NK-92 treated with Interleukin-12 subunit alpha and Interleukin-12 subunit beta, amount 100 ng/mL, for 24 hours (cell line): Measurements from ENCODE around the gene IRX6.

ENCODE experiments used
- DNase-seq: peaks from one replicate; lab custom pipeline; 2025; lab: John Stamatoyannopoulos, UW

Gene IRX6

DNA sequence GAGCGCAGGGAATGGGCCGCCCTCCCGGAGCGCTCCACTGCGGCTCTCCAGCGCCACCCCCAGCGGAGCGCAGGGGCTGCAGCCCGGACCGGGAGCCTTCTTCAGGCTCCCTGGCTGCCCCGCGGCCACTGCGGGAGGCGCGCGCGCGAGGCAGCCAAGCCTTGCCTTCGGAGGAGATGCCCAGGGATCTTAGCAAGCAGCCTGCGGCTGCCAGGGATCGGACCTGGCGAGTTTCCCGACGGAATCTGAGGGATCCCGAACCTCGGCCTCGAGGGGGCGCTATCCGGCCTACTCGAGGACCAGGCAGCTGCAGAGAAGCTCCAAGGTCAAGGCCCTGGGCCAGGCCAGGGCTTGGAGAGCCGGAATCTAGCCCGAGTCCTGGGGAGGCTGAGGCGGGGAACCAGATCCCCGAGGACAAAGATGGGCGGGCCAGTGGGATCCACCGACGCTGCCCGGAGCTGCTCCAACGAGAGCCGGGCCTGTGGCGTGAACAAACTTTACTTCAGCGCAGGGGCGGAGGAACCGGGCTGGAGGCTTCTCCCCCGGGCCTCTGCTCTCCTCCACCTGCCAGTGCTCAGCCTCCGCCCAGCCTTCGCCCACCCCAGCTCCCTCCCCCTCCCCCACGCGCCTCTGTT lies at the start of gene IRX6:
Gene IRX6, plus strand, starts transcription at position 567 of the 635 bp plus-strand sequence. CDS start 889 bp downstream, outside the sequence.
- no peak for DNase-seq

DNA sequence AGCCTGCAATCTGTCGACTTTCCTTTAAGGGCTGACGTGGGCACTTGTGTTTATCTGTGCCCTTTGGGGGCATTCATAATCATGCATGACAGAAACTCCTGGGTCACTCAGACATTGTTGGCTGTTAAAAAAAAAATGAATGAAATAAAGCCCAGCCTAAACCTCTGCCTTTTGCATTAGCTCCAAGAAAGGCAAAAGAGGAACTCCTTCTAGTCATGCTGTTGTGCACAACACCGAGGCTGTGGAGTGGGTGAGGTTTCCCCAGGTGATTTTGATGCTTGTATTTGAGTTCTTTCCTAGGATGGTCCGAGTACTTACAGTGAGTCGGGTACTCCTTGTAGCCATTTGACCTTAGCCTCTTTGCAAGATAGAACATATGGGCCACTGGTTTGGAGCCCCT lies 49.6 kb upstream of the IRX6 start:
- no peak for DNase-seq

DNA sequence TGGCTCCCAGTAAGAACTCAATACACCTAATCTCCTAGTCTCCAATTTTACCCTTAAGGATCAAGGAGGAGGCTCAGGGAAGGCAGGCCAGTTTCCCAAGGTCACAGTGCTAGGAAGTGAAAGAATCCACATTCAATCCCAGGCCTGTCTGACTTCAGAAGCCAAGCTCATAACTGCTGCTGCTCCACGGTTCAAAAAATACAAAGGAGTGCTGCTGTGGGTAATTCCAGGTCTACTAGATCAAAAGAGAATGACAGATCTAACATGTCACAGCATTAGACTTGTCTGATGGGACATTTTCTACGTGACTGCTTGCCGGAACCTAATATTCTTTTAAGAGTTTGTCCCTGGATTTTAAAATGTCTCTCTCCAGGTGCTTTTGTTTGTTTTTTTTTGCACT lies 48.8 kb upstream of the IRX6 start:
- no peak for DNase-seq

DNA sequence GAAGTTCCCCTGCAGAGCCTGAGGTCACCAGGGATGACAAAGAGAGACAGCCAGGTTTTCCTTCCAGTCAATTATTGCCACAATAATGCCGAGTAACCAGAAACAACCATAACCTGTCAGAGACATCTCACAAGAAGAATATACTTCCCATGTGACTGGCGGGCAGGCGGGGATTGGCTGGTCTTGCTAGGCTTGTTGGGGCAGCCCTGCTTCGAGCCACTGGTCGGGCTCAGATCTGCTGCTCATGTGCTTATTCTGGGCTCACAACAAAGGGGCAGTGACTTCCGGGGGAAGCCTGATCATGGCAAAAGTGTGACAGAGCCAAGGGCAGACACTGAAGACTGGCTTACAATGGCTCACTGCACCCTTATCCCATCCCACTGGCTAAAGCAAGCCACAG lies 48.1 kb upstream of the IRX6 start:
- no peak for DNase-seq

DNA sequence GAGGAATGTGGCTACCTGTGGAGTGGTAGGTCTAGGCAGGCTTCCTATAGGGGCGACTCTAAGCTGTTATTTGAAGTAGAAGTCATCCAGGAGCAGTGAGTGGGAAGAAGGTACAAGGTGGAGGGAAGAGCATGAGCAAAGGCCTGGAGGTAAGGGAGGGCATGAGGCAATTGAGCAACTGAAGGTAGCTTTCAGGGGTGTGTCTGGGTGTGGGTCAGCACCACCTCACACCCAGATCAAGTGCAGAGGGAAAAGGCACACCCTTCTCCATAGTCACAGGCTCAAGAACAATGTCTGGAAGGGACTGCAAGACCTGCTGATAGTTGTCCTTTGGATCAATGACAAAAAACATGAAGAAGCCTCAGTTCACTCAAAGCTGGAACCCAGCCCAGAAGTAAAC lies 46.5 kb upstream of the IRX6 start:
- DNase-seq = no peak

DNA sequence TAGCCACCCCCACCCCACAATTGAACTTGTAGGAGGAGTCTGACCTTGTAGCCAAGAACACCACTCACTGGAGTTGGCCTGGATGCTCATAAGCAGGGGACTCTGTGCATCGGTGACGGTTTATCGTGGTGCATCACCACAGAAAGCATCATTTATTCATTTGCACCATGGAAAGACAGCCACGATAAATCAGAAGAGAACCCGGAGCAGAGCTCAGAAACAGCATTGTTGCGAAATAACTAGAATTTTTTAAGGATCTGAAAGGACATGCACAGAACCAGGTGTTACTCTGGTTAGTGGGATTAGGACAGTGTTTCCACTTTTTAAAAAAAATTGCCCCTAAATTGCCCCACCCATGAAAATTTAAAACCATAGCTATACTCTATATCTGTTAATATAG lies 44.4 kb upstream of the IRX6 start:
- no peak for DNase-seq

DNA sequence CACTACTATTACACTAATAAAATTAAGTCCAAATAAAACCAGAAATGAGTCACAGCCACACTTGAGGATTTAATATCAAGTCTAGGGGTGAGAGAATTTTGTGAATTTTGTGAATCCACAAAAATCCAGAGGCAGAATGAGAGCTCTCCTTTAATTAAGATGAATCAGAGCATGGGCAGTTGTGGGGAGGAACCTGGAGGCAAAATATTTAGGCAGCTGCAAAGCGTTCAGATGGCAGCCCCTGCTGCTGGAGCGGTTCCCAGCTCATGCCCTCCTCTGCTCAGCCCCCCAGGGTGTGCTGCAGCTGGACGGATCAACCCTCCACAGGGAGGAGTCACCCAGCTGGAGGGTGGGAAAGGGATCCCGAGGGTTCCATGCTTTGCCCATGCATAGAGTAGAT lies 43.4 kb upstream of the IRX6 start:
- DNase-seq = no peak

DNA sequence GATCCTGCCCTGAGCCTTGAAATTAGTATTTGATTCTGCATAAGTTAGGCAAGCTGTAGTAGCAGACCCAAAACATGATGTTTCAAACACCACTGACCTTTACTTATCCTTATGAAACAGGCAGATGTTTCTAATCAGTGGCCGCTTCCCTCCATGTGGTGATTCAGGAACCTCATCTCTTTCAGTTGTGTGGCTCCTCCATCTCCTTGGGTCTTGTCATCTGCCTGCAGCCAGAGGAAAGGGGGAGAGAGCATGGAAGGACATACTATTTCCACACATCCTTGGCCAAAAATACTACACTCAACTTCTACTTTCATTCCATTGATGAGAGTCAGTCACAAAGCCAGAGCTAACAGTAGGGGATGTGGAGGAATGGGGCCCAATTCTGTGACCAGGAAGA lies 41.6 kb upstream of the IRX6 start:
- DNase-seq = no peak

DNA sequence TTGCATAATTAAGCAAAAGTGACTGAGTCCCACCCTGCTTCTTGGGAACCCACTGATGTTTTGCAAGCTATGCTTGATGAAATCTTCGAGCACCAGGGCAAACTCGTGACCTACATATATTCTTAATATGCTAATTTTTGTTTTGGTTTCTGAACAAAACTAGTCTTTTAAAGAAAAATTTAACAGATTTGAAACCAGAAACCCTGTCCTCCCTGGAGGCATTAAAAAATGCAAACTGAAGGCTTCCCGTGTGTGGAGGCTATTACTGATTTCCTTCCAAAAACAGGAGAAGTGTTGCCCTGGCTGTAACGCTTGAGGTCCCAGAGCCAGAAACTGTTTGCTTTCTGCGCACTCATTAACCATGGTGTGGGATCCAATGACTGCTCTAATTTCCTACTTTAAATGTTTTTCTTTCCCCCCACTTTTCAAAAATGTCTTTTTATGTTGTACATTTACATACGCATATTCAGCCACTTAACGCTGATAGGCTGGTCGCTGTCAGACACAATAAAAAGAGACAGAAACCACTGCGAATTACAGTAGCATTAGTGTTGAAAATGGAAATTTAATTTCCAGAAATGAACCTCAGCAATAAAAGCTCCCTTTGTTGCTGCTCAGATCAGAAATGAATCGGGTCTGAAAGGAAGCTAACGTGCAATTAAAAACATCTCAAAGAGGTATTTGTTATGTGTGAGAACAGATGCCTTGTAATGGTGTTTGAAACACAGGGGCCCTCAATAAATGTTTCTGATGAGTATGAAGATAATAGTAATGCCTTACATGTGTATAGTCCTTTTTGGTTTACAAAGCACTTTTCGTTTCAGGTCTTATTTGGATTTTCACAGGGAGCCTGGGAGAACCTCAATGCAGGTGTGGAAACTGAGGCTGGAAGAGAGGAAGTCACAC lies 39.9 kb upstream of the IRX6 start:
- DNase-seq = no peak

DNA sequence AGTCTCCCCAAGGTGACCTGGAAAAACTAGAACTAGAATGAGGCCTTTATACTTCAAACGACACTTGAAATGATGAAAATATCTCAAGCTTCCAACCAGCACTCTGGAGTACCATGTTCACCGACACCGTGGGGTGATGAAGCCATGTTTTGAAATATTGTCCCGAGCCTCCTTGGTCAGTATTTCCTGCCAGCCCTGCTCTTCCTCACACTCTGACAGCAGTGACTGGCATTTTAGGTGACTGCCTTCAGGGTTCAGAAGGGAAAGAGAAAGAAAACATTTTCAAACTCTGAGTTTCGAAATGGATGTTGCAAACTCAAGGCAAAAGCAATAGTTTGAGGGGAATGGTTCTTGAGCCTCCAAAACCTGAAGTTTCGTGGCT lies 39.3 kb upstream of the IRX6 start:
- no peak for DNase-seq

DNA sequence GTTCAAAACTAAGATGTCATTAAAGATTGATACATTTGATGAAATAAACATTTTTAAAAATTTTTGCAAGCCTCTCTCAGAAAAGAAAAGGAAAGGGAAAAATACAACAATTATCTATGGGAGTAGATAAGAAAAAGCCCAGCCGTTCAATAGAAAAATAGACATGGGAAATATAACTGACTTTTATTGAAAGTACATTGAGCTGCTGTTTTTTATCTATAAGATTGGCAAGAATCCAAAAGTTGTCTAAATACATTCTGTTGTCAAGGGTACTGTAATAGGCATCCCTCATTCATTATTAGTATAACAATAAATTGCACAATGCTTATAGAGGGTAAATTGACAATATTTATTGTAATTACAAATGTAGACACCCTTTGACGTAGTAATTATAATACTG lies 38.4 kb upstream of the IRX6 start:
- DNase-seq = no peak

DNA sequence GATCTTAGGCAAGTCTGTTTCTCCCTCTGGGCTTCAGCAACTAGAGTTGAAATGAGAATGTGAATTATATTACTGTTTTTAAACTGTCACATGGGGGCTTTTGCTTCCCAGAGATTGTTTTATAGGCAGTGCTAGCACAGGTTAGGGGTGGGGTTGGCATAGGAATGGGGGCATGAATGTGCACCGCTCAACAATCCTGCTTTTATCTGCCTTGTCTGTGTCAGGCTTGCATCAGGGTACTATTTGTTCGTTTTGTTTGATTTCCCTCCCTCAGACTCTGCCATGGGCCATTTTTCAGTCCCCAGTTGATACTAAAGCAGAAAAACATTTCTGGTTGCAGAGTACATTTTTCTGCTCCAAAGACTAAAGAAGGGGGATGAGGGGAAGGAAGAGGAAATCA lies 34.6 kb upstream of the IRX6 start:
- DNase-seq = no peak

DNA sequence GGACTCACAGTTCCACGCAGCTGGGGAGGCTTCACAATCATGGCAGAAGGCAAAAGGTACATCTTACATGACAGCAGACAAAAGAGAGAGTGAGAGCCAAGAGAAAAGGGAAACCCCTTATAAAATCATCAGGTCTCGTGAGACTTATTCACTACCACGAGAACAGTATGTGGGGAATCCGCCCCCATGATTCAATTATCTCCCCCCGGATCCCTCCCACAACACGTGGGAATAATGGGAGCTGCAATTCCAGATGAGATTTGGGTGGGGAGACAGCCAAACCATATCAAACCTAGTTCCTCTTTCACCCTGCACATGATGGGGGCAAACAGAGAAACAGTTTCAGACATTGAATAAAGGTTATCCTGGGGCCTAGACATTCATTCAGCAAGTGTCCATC lies 32.2 kb upstream of the IRX6 start:
- DNase-seq = no peak

DNA sequence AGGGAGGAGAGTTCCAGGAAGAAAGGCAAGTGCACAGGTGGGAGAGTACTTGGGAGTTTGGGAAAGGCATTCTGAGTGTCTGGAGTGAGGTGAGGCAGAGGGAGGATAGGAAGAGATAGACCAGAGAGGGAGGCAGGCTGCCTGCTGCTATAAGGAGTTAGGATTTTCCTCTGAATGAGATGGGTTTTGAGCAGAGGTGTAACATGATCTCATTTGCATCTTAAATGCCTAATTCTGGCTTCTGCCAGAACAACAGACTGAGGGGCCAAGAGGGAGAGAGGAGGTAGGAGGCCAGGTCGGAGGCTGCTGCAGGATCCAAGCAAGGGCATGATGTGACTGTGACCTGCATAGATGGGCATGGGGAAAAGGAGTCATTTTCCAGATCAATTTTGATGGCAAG lies 31.5 kb upstream of the IRX6 start:
- DNase-seq = no peak

DNA sequence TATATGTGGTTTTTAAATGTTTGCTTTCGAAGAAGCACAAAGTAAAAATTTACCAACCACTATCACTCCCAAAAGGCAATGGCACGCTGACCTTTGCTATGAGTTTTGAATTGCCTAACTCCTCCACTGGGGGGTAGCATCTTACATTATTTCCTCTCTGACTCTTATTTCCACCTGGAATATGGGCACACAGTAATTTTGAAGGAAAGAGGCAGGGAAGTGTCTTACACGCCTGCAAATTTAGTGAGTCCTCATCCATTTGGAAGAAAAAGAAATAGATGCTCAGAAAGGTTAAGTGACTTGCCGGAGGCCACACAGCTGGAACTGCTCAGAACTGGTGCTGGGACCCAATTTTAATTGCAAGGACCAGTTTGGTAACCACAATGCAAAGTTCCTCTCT lies 29.9 kb upstream of the IRX6 start:
- DNase-seq = no peak

DNA sequence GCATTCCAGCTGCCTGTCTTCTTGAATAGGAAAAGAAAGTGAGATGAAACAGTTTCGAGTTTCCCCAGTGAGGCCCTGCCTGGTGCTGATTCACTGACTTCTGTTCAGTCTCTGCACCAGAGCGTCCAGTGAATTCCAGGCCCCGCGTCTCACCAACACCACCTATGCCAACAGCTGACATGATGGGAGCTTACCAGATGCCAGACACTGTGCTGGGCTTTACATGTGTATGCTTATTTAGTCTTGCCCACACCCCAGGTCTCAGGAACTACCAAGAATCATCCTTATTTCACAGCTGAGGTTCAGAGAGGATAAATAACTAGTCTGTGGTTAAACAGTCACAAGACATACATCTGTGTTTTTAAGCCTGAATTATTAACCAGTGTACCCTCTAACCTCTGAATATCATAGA lies 29.1 kb upstream of the IRX6 start:
- DNase-seq = no peak

DNA sequence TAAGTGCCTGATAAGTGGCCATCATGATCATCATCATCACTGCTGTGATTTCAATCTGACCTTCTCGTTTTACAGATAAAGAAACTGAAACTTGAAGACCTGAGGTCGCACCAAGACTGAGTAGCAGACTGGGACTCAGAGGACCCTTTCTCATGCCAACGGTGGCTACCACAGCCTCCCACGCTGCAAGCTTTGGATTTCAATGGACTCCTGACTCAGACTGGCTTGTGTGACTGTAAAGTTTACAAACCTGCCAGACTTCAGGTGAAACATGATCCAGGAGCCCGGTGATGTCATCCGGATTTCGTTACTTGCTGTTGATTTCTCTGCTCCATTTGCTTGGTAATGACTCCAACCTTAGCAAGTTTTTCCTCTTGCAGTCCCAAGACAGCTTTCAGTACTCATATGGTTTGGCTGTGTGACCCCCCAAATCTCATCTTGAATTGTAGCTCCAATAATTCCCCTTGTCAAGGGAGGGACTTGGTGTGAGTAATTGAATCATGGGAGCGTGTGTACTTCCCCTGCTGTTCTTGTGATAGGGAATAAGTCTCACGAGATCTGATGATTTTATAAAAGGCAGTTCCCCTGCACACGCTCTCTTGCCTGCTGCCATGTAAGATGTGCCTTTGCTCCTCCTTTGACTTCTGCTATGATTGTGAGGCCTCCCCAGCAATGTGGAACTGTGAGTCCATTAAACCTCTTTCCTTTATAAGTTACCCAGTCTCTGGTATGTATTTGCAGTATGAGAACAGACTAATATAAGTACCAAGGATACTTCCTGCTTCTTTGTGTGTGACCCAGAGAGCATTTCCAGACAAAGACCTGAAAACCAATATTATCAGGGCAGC lies 26.7 kb upstream of the IRX6 start:
- no peak for DNase-seq

DNA sequence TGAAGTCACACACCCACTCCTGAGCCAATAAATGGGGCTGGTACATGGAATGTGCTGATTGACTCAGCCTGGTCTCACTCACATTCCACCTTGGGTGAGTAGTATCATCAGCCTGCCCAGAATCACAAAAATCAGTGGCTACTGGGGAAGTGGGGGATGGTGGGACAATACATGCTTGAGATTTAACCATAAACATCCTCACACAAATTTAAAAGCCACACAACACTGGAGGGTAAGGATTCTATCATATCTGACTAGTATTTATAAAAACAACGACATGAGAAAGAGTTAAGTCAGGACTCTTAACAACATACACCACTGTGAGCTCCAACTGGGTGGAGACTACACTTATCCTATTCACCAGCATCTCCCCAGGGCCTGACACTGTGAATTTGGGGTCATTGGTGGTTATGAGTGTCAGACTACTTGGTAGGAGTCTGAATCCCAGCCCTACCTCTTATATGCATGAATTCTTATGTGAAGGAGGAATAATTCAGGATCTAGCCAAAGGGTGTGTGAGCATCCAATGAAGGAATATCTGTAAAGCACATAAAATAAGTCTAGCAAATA lies 26.0 kb upstream of the IRX6 start:
- no peak for DNase-seq

DNA sequence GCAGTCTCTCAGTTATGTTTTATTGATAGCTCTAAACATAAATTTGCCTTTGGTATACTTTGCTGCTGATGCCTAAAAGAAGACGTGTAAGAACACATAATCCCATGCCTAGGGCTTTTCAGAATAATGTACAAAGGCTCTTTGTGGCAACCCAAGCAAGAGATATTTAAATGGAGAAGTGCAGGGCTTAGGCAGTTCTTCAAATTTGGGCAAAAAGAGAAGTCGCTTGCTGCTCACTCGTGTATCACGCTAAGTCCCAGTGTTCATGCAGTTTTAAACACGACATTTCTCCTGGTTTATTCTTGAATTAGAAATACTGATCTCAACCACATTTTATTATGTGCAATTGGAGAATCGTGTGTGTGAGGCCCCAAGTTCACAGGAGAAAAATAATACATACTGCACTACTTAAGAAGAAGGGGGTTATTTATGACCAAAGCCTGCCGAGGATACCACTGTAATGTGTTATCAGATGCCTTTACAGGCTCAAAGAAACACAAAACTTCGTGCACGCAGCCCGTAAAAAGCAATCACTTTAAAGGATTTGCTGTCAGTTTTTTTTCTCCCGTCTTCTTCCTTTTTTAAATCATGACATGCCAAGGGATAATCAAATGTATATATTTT lies 22.5 kb upstream of the IRX6 start:
- DNase-seq = no peak

DNA sequence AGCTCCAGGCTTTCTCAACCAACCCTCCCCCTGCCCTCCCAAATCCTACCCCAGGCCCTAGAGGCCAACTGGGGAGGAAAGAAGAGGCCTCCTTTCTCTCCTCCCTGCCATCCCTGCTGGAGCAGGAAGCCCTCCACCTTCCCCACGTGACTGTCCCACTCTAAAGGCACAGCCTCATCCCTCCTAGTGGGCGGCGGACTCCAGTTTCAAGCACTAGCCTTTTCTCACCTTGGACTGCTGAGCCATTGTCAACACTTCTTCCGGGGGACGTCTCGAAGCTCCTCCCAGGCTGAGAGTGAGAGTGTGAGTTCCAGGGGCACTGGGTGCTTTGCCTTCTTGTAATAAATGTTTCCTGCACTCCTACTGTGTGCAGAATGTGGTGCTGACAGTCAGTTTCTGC lies 21.4 kb upstream of the IRX6 start:
- no peak for DNase-seq

DNA sequence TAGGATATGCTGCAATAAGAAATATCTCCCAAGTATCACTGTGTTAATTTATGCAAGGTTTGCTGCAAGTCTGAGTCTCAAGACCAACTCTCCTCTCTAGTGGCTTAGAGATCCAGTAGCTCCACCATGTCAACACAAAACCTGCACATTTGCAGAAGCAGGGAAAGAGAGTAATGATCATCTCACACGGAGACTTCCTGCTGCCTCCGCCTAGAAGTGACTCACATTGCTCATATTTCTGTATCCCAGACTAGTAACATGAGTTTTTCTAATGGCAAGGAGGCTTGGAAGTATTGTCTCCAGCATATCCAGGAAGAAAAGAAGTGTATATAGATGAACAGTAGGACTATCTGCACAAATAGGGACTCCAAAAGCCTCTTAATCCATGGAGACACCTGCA lies 15.0 kb upstream of the IRX6 start:
- DNase-seq = no peak

DNA sequence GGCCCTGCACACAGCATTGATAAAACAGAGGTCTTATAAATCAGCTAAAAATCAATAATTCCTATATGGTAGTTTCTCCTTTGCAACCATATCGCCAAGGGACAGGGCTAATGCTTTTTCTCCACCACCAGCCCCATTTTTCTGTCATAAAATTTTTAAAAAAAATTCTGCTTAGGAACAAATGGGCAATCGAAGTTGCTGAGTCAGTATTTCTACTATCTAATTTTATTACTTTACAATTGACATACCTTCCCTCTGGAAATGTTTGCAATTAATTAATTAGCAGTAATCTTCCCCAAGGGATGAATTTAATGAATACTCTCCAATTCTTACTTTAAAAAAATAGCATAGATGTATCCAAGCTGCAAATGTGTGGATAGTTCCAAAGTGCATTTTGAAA lies 1.7 kb upstream of the IRX6 start:
- no peak for DNase-seq
